RPMI7951 (cell line): ENCODE data around the gene SRI. TPM values are rescaled to one million over a fixed set of nuclear protein-coding genes. Genes with fewer than 3 reads are reported as not detected.
A peak's percentile ranks its signal among the peaks of the same experiment; 100 is the strongest.

Source experiments
- DNase-seq: peaks from one replicate; pipeline ENCODE4 v3.0.0-alpha.2; 2012; ENCODE audit warnings: low read depth
- total RNA-seq: library from RNA; depleted of rRNA; stranded (reverse); fragments of >200 nt; shearing (Covaris generic); gene quantifications from 2 replicates; pipeline ENCODE4 v1.2.3, GENCODE V29; 2014

Gene SRI
- total RNA-seq, 1 experiment from 2014 or later = 165 TPM

- DNase-seq = peak; percentile 66
Measured at GRCh38 chr7:88224601-88225275, 4.9 kb upstream of the SRI start.

GRCh38 chr7:88223265-88223664 lies 3.4 kb upstream of the SRI start:
- DNase-seq = no peak

DNA sequence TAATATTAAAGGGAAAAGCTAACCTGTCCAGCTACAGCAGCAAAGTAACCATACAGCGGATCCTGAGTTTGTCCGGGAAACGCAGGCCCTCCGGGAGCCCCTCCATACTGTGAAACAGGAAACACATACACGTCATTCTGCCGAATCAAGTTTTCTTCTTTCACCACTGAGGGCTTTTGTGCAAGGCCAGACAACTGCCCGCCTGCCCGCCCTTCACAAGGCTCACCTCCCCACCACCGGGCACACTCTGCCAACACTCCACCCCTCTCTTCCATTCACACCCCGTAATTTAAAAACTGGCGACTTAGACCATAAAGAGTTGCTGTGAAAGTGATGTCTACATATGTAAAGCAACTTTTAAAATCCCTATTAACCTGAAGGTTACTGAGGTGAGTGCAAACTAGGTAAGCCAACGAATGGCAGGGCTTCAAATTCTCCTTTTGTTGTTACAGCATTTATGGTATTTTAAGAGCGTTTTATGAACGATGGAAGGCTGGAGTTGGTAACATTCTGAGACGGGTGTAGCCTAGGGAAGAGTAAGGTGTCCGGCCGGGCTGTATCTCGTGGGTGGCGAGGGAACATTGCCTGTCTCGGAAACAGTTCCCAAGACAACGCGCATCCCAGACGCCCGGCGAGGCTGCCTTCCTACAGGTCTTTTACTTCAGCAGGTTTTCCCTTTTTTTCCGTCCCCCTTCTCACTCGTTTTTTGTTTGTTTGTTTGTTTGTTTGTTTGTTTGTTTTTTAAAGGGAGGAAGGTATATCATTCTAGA lies 817 bp downstream of the SRI start:
- peak; percentile 59 for DNase-seq

DNA sequence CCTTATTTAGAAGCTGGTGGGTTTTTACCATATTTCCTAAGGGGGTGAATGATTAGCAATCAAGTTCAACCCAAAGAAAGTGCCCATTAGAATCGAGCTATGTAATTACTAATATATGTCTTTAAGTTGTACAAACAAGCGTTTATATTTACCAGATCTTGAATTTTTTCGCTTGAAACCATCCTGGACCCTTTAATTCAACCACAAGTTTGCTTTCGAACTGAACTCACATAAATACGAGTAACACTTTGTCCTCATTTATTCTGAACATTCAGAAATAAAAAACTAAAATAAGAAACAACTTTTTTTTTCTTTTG lies 1.5 kb downstream of the SRI start:
- DNase-seq = no peak

- peak; percentile 18 for DNase-seq
Measured at GRCh38 chr7:88217675-88218428, 2.0 kb downstream of the SRI start.

- no peak for DNase-seq
Measured at GRCh38 chr7:88216276-88216675, 3.6 kb downstream of the SRI start.

DNA sequence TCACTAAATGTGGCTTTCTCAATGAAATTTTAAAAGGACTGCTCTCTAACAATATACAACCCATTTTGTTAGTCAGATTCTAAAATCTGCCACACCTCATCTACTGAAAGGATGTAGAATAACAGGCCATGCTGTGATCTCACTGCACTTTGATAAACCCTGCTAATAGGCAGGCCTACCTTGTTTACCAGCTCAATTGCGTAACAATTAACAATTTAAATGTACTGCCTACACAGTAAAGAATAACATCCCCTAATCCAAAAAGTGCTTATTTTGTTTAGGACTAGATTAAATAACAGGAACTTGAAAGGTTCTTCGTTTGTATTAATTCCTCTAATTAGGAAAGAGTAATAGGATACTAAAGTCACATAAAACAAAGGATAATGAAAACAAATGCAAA lies 4.5 kb downstream of the SRI start:
- DNase-seq = no peak

- no peak for DNase-seq
Measured at GRCh38 chr7:88214456-88214855, 5.4 kb downstream of the SRI start.

DNA sequence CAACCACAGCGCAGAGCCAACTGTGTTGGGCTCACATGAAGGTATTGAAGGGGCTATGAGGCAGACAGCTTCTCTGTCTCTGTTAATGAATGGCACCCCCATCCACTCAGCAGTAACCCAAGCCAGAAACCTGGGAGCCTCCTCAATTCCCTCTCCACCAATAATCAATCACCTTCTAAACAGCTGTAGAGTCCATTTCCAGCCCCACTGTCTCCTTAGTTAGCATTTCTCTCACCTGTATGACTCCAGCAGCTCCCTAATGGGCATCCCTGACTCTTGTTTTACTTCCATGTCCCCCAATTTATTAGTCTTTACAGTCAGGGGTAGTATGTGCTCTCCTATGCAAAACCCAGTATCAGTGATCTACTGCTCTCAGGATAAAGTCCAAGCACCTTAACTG lies 6.9 kb downstream of the SRI start:
- DNase-seq = no peak

DNA sequence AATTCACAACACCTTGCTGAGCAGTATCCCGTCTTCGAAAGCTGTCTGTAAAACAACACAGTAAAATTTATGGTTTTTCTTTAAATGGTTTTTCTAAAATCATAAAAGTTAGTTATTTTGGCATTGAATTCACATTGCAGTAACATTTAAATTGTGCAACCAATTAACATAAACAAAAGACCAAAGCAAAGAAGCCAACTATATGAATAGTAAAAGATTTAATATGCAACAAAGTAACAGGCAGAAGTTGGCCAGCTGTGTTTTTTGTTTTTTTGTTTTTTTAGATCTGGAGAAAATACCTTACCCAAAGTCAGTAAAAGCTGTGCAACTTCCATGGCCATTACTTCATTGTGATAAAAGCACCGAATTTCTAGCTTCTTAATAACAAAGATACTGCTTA lies 11.3 kb downstream of the SRI start:
- DNase-seq = no peak

GRCh38 chr7:88206254-88206653 lies 13.6 kb downstream of the SRI start:
- no peak for DNase-seq

DNA sequence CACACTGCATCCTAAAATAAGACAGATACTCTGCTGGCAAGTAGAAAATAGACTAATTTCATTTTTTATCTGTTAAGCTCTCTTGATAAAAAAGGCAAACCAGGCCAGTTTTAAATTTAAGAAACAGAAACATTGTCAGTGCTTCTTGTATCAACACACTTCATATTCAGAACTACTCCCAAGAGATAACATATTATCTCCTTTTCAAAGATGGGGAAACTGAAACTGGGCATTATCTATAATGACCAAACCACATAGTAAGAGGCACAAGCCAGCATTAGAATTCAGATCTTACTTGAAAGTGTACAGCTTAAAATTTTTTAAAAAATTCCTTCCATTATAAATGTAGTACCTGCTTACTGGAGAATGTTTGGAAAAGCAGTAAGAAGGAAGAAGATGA lies 14.7 kb downstream of the SRI start:
- no peak for DNase-seq

DNA sequence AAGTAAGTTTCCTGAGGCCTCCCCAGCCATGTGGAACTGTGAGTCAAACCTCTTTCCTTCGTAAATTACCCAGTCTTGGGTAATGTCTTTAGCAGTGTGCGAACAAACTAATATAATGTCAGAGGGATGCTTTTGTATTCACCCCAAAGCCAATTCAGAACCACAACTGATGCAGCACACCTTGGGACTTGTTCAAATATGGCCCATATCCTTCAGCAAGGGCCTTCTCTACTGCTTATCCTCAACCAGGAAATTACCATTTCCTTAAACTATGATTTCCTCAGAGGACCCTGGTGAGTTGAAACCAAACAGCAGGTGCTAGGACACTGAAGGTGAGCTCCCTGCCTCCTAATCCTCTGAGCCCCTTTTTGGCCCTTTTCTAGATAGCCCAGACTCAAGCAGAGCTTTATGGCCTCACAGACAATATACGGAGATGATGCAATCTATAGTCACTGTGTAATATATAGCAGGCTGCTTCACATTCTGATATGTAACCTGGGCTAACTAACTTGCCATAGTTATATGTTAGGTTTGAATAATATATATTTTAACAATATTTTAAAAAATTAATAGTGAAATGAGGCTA lies 15.2 kb downstream of the SRI start:
- DNase-seq = no peak

DNA sequence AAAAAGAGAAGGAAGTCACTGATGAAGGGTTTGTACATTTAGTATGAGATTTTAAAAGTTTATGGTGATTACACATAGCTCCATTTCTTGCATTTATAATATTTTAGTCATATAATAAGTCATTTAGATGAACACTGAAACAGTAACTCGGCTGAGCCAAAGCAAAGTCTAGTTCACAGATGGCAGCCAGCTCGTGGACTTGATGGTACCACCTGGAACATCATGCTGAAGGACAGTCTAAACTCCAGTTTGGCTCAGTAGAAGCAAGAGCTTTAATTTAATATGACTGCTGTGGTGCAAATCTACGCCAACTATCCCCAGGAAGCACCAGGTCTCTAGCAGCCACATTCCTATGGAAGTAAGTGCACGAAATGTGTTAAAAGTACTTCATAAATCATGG lies 16.4 kb downstream of the SRI start:
- DNase-seq = no peak

- no peak for DNase-seq
Measured at GRCh38 chr7:88202799-88203198, 17.0 kb downstream of the SRI start.

DNA sequence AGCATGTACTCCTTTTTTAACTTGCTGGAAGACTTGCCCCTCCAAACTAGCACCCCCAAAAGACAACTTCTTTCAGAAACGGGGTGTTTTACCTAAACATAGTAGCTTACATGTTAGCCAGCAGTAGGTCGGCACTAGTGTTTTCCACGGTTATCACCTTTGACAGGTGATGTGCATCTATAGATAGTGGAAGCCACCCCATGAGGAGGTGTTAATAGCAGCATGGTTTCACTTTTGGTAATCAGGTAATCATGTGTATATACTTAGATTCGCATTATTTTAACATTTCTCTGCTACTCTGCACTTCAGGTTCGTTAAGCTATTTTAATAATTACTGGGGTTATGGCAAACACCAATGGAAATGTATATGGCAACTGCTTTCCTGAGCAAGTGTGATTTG lies 17.6 kb downstream of the SRI start:
- no peak for DNase-seq

DNA sequence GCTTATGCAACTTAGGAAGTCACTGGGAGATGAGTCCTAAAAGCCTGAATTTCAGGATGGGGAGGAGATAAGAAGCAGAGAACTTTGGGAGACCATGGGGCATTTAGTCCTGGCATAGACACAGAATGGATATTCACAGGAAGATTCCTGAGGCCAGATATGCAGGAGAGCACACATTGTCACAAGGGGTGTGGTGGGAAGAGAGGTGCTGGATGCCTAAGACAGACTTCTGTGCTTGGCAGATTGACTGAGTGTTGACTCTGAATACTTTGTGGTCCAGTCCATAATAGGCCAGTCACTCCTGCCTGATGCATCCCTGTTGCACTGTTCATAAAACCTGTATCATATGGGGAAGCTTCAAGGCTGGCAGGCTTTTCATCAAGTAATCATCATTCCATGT lies 18.5 kb downstream of the SRI start:
- no peak for DNase-seq

DNA sequence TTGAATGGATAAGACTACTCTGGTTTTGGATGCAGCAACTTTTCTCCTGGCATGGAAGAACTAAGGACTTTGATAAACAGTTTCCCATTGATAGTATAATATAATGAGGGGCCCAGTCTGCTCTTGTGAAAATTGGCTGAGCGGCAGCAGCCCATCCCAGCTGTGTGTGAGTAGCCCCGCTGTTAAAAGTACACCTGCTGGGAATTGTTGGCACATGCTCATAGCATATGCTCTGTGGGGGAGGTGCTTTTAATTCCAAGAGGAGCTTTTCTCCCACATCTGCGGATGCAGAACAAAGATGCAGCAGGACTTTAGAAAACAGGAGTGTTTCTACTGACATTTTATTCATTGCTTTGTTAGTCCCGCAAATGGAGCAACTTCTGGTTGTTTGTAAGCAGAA lies 19.0 kb downstream of the SRI start:
- no peak for DNase-seq

GRCh38 chr7:88200261-88200660 lies 19.6 kb downstream of the SRI start:
- DNase-seq = no peak

DNA sequence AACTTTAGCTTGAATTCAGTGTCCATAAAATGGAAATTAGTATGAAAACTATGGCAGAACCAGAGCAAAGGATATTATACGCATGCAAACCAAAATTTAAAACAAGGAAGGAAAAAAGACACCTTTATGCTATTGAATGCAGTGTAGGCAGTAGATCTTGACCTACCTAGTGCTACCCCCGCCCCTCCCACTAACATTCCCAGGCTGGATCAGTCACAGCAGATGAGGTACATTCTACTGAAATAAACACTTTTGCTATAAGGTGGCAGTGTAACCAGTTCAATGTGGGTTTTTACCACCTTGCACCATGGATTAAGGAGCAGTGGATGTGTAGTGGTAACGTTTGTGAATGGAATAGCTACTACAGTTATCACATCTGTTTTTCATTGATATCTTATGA lies 27.9 kb downstream of the SRI start:
- DNase-seq = no peak

- DNase-seq = peak; percentile 12
Measured at GRCh38 chr7:88185650-88186049, 34.2 kb downstream of the SRI start.

DNA sequence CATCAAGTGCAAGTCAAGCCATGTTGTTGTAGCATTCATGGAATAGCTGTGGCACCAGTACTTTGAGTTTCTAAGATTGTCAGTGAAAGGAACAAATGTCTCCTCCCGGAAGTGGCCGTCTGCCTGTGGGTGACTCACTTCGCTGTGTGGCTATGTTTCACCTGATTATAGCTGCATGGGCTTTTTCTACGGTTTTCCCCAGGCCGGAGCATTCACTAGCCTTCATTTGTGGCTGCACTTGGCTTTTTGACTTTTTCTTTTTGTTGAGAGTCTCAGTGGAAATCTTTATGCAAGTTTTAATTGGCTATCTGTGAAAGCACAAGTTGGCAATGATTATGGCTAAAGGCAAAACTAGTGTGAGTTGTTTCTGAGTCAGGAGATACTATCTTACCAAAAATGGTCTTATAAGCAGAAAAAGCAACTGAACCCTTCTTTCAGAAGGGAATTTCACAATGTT lies 35.0 kb downstream of the SRI start:
- DNase-seq = peak; percentile 88

DNA sequence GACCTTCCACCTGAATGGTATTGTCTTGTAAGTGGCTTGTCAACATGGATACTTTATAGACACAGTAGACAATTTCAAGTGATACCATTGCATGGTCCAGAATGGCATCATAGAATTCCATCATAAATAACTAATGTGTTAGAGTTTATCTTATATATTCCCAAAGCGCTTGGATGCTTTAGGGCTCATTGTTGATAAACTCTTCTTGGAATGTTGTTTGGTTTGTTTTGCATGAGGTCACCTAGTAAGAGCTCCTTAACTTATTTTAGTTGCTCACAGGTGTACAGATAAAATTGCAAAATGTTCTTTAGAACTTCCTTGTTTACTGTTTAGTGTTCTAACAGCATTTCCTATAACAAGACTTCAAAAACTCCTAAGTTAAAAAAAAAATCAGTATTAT lies 36.8 kb downstream of the SRI start:
- DNase-seq = no peak
